Stimulated activated CD8-positive, alpha-beta memory T cell treated with anti-CD3 and anti-CD28 coated beads, Interleukin-7, amount 100 ng/mL, for 24 hours (primary cell): ENCODE measurements around the gene ANKRD39.

Source experiments
- DNase-seq: peaks from one replicate; pipeline ENCODE4 v3.0.0-alpha.2; 2020; ENCODE audit warnings: low read depth

Gene ANKRD39

GRCh38 chr2:96887493-96888012 lies 29.7 kb upstream of the ANKRD39 start:
- no peak for DNase-seq

GRCh38 chr2:96885432-96886347 lies 27.9 kb upstream of the ANKRD39 start:
- no peak for DNase-seq

- no peak for DNase-seq
These were observed 26.7 kb upstream of the ANKRD39 start for GRCh38 chr2:96884299-96885094.

DNA sequence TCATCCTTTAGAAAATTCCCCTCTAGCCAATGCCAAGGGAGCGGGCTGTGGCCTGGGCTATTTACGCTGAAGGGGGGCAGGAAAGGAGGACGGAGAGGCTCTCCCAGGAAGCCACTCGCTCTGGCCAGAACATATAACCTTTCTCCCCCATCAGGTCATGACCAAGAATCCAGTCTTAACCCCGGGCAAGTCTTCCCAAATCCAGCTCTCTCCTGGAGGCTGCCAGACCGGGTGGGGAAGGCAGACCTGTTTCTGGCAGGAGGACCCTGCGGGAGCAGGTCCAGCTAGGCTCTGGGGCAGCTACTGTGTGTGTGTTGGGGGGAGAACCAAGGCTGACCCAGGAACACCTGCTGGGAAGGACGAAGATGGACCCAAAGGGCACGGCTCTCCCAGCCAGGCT lies 25.5 kb upstream of the ANKRD39 start:
- DNase-seq: no peak

DNA sequence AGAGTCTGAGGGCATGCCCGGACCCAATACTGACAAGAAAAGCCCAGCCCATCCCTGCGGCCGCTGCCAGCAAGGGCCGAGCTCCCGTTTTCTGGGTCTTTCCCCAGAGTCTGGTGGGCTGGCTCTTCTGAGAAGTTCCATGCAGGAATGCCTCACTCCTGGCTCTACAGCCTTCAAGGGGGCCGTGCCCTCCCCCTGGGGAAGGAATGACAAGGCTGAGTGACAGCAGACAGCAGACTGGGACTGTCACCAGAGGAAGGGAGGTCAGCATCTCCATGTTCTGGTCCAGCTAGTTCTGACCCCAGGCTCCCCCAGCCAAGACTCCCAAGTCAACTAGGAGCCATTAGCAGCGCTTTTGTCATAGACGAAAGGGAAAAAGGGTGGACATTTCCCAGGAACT lies 25.1 kb upstream of the ANKRD39 start:
- no peak for DNase-seq

DNA sequence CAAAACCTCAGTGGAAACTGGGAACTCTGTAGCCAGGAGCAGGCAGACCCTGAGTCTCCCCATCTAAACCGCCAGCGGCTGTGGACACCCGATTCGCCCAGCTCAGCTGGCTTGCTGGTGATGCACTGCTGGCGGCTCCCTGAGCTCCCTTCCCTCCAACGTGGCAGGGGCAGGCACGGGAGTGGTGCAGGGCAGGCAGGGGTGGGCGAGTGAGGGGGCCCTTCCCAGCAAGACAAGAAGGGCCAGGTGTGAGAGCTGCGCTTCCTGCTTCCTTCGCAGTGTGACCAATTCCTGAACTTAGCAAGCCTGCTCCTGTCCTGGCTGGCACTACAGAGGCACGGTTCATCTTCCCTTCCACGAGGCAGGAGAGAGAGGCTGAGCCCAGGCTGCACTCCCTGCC lies 24.4 kb upstream of the ANKRD39 start:
- DNase-seq: no peak

DNA sequence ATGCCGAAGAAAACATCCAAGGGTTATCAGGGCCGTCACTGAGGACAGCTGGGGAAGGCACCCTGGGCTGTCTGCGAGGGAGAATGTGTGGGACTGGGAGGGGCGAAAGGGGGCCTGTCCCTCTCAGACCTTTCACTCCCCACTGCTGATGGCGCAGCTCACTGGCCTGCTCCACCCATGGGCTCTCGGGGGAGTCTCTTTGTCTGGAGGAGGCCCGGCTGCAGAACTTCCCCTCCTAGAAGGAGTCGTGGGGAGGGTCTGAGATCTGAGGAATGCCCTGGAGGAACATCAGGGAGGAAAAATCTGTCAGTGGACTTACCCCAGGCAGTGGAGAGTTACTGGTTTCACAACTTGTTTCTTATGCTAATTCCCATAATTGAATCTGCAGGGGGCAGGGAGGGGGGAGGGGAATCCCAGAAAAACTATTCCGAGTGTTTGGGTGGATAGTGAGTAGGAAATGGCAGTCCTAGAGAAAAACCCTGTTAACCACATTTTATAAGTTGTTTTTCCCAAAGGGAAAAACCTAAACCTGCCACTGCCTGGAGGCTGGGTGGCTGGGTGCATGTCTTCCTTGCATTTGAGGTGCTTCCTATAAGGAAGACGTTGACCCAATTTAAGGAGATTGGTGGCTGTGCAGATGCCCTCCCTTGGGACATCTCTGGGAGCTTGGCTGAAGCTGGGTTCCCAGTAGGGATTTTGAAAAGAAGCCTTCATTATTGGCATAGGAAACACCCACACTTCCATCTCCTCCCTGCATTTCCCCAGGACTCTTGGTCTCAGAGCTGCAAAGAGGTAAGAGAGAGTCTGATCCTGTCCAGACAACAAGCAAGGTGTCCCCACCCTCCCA lies 23.8 kb upstream of the ANKRD39 start:
- no peak for DNase-seq

DNA sequence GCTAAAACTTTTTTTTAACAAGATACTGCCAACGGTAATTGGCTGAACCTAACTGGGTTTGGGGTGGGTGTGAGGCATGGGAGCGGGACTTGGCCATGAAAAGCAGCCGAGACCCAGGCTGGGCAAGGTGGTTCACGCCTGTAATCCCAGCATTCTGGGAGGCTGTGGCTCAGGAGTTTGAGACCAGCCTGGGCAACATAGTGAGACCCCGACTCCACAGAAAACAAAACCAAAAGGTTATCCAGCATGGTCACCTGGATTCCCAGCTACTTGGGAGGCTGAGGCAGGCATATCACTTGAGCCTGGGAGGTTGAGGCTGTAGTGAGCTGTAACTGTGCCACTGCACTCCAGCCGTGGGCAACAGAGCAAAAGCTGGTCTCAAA lies 23.1 kb upstream of the ANKRD39 start:
- DNase-seq: no peak

GRCh38 chr2:96879545-96880040 lies 21.8 kb upstream of the ANKRD39 start:
- no peak for DNase-seq

DNA sequence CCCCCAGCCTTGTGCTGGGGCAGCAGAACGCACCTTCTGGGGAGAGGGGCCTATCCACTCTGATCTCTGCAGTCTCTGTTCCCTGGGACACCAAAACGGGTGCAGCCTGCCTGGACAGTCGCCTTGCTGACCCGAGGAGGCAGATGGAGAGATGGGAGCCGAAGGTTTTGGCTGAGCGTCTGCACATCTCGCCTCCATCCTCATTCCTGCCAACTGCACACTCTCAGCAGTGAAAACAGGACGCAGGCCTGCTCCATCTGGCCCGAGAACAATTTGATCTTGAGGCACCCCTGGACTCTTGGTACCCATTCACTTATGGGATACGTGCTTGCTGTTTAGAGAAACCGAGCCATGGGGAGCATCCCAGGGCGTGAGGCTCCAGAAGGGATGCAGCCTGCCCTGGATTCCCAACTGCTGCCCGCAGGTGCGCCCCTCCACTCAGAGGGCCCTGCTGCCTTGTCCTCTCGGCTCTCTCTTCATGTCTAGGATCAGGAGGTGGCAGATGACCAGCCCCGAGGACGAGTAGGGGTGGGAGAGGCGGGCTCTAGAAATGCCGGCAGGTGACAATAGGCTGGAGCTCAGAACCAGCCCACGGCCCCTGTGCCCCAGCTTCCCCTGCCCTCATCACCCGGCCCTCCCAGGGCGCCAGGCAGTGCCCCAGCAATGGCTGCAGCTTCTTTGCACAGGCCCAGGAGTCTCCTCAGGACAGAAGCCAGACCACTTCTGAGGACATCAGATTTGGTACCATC lies 21.2 kb upstream of the ANKRD39 start:
- DNase-seq: no peak

GRCh38 chr2:96878171-96878570 lies 20.4 kb upstream of the ANKRD39 start:
- no peak for DNase-seq

- DNase-seq: no peak
These were observed 19.8 kb upstream of the ANKRD39 start for GRCh38 chr2:96877631-96878092.

- no peak for DNase-seq
These were observed 19.2 kb upstream of the ANKRD39 start for GRCh38 chr2:96877042-96877451.

GRCh38 chr2:96876269-96877041 lies 18.6 kb upstream of the ANKRD39 start:
- DNase-seq: no peak

GRCh38 chr2:96875498-96876268 lies 17.9 kb upstream of the ANKRD39 start:
- DNase-seq: no peak

DNA sequence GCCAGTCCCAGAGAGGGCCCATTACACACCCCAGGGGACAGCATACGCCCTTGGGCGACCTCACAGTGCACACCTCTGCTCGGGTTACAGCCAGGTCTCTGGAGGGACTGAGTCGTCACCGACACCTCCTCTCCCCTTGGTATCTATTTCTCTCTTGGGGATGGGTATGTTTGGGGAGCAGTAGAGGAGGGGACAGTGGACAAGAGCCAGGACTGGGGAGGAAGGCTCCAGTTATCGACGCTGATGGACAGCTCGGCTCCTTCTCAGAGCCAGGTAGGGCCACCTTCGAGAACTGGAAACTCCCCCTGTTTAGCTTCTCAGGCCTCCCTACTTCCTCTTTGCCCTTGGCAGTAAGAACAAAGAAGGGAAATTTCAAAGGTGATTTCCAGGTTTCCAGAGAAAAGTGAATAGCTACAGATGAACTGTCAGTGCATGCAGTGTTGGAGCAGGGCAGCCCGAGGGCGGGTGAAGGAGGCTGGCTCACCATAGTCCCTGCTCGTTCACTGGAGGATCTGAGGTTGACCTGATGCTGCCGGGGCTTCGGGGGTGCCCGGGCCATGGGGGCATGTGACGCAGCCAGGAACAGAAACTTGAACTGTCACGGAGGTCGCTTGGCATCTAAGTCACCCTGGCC lies 16.5 kb upstream of the ANKRD39 start:
- no peak for DNase-seq

GRCh38 chr2:96873651-96874096 lies 15.9 kb upstream of the ANKRD39 start:
- DNase-seq: no peak

DNA sequence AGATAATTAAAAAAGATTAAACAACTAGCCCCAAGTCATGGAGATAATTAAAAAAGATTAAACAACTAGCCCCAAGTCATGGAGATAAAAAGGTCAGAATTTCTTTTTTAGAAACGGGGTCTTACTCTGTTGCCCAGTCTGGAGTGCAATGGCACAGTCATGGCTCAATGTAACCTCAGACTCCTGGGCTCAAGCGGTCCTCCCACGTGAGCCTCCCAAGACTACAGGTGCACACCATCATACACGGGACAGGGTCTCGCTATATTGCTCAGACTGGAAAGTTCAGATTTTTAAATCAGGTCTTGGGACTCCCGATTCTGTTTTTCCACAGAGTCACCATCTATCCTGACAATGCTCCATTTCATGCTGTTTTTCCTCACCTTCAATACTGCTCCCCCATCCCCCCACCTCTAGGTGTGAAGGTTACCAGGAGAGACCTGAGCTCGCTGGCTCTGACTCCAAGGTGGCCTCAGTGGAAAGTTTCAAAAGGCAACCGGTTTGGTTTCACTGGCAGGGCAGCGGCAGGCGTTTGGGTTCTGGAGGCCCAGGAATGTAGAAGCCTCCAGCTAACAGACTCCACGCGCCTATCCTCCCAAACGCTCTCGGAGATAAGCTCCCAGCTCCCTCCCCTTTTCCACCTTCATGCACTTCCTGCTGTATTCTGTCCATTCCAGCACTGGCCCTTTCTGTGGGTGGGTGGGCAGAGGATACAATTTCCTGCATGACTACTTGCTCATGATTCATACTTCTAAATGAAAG lies 15.0 kb upstream of the ANKRD39 start:
- no peak for DNase-seq
